Measurements from ENCODE around the gene RTF2.
"Not testable (repeated sequence)": the region's sequence is repeated elsewhere in the genome, so short reads cannot be mapped to it uniquely, and the experiment has no call there.

The RTF2 gene

DNA sequence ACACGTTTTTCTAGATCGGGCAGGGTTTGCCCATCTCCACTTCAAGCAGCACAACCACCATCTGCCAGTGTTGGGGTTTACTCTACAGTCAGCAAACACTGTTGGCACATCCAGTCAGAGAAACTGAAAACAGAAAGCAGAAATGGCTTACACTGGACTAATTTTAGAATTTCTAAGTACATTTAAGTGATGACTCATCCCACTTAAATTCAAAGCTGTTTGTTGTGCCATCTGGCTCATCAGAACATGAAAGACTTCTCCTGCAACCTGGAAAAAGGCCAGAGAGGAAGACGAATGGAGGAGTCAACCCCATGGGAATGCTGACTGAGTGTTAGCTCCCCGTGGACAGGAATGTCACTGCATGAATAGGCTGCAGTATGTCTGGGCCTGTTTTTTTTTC lies 86.4 kb downstream of the RTF2 start:
- DNase-seq: no peak

DNA sequence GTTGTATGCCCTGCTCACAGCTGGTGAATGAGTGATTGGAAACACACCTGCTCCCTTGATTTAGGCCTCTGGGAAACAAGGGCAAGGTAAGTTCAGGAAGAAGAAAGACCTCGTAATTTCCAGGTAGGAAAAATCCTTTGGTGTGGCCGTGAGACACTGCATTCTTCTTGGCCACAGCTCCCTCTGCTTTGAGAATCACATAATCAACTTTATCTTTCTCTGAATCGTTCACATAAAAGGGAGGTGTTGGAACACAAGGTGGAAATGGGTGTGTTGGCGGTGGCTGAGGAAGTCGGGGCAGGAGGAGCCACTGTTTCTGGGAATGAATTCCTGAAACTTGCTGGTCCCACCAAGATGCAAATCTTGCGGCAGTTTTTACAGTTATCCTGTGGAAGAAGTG lies 90.5 kb downstream of the RTF2 start:
- DNase-seq: no peak

DNA sequence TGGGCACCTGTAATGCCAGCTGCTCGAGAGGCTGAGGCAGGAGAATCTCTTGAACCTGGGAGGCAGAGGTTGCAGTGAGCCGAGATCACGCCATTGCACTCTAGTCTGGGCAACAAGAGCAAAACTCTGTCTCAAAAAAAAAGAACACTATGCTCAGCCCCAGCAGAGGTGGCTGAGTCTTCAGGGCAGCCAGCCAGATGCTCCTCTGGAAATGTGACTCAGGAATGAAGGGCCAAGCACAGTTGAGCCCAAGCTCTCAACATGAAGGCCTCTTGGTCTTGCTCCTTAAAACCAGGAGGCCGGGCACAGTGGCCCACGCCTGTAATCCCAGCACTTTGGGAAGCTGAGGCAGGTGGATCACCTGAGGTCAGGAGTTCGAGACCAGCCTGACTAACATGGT lies 96.1 kb downstream of the RTF2 start:
- not testable (repeated sequence) for DNase-seq

DNA sequence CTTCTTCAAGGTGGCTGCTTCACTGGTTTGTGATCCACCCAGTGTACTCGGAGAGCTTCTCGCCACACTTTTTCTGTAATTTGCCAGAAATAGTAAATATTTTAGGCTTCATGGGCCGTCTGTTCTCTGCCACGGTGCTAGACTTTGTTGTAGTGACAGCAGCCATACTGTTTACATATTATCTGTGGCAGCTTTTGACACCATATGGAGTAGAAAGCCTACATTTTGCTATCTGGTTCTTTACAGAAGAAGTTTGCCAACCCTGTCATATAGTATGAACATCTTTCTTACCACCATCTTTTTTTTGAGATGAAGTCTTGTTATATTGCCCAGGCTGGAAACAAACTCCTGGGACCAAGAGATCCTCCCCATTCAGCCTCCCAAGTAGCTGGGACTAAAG lies 97.1 kb downstream of the RTF2 start:
- no peak for DNase-seq

DNA sequence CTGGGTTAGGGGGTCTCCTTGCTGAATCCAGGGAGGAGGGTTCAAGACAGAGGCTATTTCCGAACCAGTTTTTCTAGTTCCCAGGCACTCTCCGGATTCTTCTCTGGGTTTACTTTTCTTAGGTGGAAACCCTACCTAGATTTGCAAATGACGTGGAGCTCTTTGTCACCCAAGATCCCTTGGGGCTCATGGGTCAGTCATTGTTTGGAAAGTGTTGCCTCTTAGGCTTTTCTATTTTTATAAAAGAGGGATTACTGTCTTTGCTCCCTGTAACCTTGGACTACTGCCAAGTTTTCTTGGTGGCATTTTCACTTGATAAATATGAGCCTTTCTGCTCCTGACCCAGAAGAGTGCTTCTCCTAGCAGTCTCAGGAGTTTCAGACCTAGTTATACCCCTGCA lies 98.2 kb downstream of the RTF2 start:
- no peak for DNase-seq

All from activated CD4-positive, alpha-beta T cell treated with anti-CD3 and anti-CD28 coated beads, Interleukin-2, amount 50 U/mL, for 48 hours (primary cell).